ENCODE results near the gene FAHD2A.

- no peak for TF ChIP-seq POLR2A (IDR thresholded peaks at IDR 0.05)
- TF ChIP-seq POLR2AphosphoS5 (IDR thresholded peaks at IDR 0.05): no peak
- no peak for TF ChIP-seq CTCF (IDR thresholded peaks at IDR 0.05)
Measured at GRCh38 chr2:95381212-95382191, 21.0 kb upstream of the FAHD2A start.
